ENCODE measurements around the gene HOXA3.

DNA sequence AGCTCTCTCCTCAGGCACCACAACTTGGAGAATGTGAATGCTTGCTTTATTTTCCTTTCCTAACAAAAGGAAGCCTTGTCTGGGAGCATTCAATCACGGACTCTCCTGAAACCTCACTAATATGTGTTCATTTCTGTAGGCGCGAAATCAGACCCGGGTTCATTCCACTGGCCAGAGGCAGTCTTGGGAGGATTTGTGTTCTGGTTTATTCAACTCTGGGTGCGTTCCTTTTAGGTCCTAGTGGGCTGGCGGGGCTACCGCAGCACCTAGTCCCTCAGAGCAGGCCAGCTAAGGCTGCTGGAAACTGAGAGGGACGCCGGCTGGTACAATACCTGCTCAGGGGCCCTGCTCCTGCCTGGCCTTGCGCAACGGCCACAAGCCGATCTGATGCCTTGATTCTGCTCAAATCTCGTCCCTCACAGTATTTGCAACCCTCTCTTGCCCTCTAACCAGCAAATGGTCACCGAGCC is 29.3 kb downstream of the HOXA3 start:
- TF ChIP-seq, protein P1, sequence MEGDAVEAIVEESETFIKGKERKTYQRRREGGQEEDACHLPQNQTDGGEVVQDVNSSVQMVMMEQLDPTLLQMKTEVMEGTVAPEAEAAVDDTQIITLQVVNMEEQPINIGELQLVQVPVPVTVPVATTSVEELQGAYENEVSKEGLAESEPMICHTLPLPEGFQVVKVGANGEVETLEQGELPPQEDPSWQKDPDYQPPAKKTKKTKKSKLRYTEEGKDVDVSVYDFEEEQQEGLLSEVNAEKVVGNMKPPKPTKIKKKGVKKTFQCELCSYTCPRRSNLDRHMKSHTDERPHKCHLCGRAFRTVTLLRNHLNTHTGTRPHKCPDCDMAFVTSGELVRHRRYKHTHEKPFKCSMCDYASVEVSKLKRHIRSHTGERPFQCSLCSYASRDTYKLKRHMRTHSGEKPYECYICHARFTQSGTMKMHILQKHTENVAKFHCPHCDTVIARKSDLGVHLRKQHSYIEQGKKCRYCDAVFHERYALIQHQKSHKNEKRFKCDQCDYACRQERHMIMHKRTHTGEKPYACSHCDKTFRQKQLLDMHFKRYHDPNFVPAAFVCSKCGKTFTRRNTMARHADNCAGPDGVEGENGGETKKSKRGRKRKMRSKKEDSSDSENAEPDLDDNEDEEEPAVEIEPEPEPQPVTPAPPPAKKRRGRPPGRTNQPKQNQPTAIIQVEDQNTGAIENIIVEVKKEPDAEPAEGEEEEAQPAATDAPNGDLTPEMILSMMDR (IDR thresholded peaks at IDR 0.05) = peak in 1 of 4 experiments; percentile 29
- TF ChIP-seq POLR2A (IDR thresholded peaks at IDR 0.05) (no peak), POLR2AphosphoS5 (IDR thresholded peaks at IDR 0.05) (no peak)

Measured in gastroesophageal sphincter (tissue), 3 donors.